ENCODE results near the gene STK16. TPM values are rescaled to one million over a fixed set of nuclear protein-coding genes. Genes with fewer than 3 reads are reported as not detected.
"Not testable (repeated sequence)": the region's sequence is repeated elsewhere in the genome, so short reads cannot be mapped to it uniquely, and the experiment has no call there.

The STK16 gene
- polyA plus RNA-seq, 3 donors from 2014 or later, result 26.8 to 35.3 (median 27.6) TPM

- peaks cover 3 to 28% (median 7%) of the 10 kb centered on the region in 3 donors for H3K36me3 Mint-ChIP-seq
- peak overlapping the region in 2 of 6 donors; percentile 59 to 83 for H3K27ac Mint-ChIP-seq
- peaks cover 14 to 28% of the 10 kb centered on the region in 2 donors for H3K4me1 Mint-ChIP-seq
- H3K9me3 Mint-ChIP-seq, result no peaks in the 10 kb centered on the region
- no peak overlapping the region for H3K4me3 Mint-ChIP-seq
- DNase-seq, result no peak
- H3K27me3 Mint-ChIP-seq (ENCODE audit: low read depth in 3 of 3), result peaks cover 5 to 11% (median 7%) of the 10 kb centered on the region in 3 donors
Measured at GRCh38 chr2:219284501-219285372, 39.5 kb downstream of the STK16 start.

GRCh38 chr2:219285373-219285735 lies 40.1 kb downstream of the STK16 start:
- Mint-ChIP-seq H3K27ac (peak overlapping the region in 5 of 6 donors; percentile 55 to 89 (median 78)), H3K4me3 (no peak overlapping the region), H3K27me3 (ENCODE audit: low read depth in 3 of 3) (peaks cover 2 to 5% (median 2%) of the 10 kb centered on the region in 3 donors), H3K36me3 (peaks cover 3 to 28% (median 7%) of the 10 kb centered on the region in 3 donors), H3K4me1 (peaks cover 8 to 22% of the 10 kb centered on the region in 2 donors), H3K9me3 (no peaks in the 10 kb centered on the region)
- no peak for DNase-seq

DNA sequence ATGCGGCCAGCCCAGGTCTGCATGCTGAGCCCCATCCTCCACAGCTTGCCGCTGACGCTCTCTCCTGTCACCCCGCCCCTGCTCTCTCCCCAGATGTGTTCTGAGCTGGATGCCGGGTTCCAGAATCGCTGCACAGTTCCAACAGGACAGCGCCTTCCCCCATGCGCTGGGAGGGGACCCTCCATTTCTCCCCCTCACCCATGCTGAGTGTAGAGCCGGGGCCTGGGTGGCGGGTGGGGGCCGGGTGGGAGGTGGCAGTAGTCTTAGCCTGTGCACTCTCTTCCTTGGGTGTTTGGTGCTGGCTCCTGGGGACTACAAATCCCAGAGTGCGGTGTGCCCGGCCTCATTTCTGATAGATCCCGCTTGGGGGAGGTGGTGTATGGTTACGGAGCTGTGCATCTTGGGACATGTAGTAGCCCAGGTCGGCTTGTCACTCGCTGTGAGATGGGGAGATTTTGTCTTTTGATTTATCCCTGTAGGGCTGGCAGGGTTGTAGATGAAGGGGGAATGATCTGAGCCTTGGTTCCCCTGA lies 40.7 kb downstream of the STK16 start:
- peak overlapping the region in 4 of 6 donors; percentile 18 to 78 (median 60) for H3K27ac Mint-ChIP-seq
- H3K36me3 Mint-ChIP-seq, result peaks cover 3 to 27% (median 7%) of the 10 kb centered on the region in 3 donors
- DNase-seq, result no peak
- H3K4me3 Mint-ChIP-seq, result no peak overlapping the region
- peaks cover 0 to 2% (median 2%) of the 10 kb centered on the region in 3 donors for H3K27me3 Mint-ChIP-seq (ENCODE audit: low read depth in 3 of 3)
- peaks cover 4 to 16% of the 10 kb centered on the region in 2 donors for H3K4me1 Mint-ChIP-seq
- no peaks in the 10 kb centered on the region for H3K9me3 Mint-ChIP-seq

DNA sequence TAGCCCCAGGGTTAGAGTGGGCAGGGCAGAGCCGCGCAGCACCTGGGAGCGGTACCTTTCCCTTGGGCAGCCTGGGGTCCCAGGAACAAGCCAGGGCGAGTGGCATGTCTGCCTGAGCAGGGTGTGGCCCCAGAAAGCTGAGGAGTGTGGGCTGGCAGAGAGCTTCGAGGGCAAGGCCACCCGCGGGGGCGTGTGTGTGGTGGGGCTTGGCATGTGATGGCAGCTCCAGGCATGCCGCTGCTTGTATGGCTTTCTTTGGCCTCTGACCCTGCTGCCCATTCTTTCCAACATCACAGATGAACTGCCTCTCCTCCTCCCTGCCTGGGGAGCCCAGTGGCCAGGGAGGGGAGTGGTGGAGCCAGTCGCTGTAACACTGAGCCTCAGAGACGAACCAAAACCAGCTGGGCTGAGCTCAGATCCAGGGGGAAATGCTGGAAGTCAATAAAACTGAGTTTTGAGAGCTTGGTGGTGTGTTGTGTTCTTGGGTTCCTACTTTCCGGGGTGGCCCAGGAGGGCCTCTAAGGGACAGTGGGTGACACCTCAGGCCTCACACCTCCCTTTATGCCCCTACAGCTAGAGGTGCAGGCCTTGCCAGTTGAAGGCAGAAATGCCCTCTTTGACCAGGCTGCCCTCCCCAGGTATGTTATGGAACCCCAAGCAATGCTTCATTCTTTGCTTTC lies 41.3 kb downstream of the STK16 start:
- H3K36me3 Mint-ChIP-seq, result peaks cover 3 to 21% (median 7%) of the 10 kb centered on the region in 3 donors
- no peak for DNase-seq
- no peaks in the 10 kb centered on the region for H3K9me3 Mint-ChIP-seq
- peaks cover under 1 to 11% of the 10 kb centered on the region in 2 donors for H3K4me1 Mint-ChIP-seq
- peaks cover 0 to 2% (median 2%) of the 10 kb centered on the region in 3 donors for H3K27me3 Mint-ChIP-seq (ENCODE audit: low read depth in 3 of 3)
- H3K27ac Mint-ChIP-seq, result peak overlapping the region; percentile 29 to 84 (median 60)
- no peak overlapping the region for H3K4me3 Mint-ChIP-seq

DNA sequence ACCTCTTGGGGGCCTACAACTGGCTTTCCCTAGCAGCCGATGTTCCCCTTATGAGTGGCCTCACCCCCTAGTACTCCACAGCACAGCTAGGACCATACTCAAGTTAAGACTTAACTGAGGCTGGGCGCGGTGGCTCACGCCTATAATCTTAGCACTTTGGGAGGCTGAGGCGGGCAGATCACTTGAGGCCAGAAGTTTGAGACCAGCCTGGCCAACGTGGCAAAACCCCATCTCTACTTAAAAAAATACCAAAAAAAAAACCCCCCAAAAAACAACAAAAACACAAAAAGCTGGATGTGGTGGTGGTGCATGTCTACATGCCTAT lies 41.8 kb downstream of the STK16 start:
- H3K27me3 Mint-ChIP-seq (ENCODE audit: low read depth in 3 of 3); H3K4me3 Mint-ChIP-seq; H3K9me3 Mint-ChIP-seq; DNase-seq: not testable (repeated sequence)
- peak overlapping the region in 5 of 6 donors; percentile 29 to 84 (median 77) for H3K27ac Mint-ChIP-seq
- H3K36me3 Mint-ChIP-seq, result peaks cover 3 to 20% (median 7%) of the 10 kb centered on the region in 3 donors
- peaks cover 0 to 11% of the 10 kb centered on the region in 2 donors for H3K4me1 Mint-ChIP-seq

DNA sequence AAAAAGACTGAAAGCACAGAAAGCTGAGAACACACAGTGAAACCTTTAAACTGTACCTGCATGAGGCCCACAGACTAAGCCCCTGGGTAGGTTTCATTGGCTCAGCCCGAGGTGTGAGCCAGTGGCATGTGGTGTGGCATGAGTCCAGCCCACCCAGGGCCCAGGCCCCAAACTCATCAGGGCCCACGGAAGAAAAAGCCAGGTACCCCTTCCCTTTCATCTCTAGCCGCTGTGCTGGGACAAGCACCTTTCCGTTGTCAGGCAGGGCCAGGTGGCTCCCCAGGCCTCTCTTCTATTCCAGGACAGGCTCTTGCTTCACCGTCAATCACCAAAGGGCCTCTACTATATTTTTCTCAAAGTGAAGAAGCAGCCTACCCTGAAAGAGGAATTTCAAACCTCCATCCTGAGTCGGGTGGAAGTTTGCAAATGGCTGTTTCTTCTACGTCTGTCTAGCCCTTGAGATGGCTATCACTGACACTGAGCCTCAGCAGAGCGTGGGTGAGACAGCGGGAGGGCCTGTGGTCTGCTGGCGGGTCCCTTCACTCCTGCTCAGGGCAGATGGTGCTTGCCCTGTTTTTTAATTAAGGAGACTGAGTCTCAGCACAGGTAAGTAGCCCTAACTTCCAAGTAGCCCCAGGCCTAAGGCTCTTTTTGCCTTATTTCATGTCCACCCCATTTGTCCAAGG lies 42.4 kb downstream of the STK16 start:
- Mint-ChIP-seq H3K9me3 (no peaks in the 10 kb centered on the region), H3K4me3 (no peak overlapping the region), H3K27ac (peak overlapping the region; percentile 43 to 84 (median 78)), H3K4me1 (peaks cover 0 to 5% of the 10 kb centered on the region in 2 donors), H3K27me3 (ENCODE audit: low read depth in 3 of 3) (peaks cover 0 to 2% (median 2%) of the 10 kb centered on the region in 3 donors), H3K36me3 (peaks cover 3 to 13% (median 6%) of the 10 kb centered on the region in 3 donors)
- DNase-seq, result no peak

GRCh38 chr2:219289195-219289536 lies 43.9 kb downstream of the STK16 start:
- Mint-ChIP-seq H3K9me3 (no peaks in the 10 kb centered on the region), H3K27ac (peak overlapping the region in 2 of 6 donors; percentile 34 to 64), H3K27me3 (ENCODE audit: low read depth in 3 of 3) (peaks cover 0 to 3% (median 3%) of the 10 kb centered on the region in 3 donors), H3K36me3 (peaks cover 0 to 3% (median 3%) of the 10 kb centered on the region in 3 donors), H3K4me3 (no peak overlapping the region), H3K4me1 (peaks cover 3% of the 10 kb centered on the region in 2 donors)
- no peak for DNase-seq

DNA sequence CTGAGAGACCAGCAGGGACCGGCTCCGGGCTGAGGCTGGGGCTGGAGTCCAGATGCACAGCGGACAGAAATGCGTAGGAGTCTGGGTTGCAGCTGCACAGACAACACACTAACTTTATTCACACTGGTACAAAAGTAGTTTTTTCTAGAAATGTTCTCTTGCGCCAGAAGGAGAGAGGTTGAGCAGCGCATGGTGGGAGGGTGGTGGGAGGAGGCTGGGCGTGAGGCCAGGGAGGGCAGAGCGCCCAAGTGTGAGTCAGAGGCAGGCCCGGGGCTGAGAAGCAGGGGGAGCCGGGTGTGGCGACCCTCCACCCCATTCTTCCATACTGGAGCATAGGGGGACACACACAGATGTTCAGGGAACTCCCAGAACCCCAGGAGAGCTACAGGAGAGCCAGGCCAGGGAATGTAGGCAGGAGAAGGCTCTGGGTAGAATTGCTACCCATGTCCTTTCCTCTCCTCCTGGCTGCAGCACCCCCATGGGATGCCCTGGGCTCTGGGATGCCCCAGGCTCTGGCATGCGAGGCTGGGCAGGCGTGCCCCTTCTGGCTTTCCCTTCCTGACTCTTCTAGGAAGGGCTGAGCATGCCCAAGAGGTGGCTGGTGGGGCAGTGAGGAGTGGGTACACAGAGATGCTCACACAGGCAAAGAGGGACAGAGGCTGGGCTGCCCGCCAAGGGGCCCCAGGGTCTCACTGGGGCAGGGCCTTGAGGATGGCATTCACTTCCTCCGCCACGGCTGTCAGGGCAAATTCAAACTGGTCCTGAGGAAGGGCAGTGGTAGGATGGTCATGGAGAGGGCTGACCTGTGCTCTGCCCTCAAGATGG lies 44.5 kb downstream of the STK16 start:
- Mint-ChIP-seq H3K27ac (peak overlapping the region in 3 of 6 donors; percentile 34 to 64 (median 40)), H3K4me3 (no peak overlapping the region), H3K4me1 (peaks cover 6 to 7% of the 10 kb centered on the region in 2 donors), H3K36me3 (peaks cover 0 to 3% (median 3%) of the 10 kb centered on the region in 3 donors), H3K27me3 (ENCODE audit: low read depth in 3 of 3) (peaks cover 0 to 5% (median 3%) of the 10 kb centered on the region in 3 donors), H3K9me3 (no peaks in the 10 kb centered on the region)
- no peak for DNase-seq

DNA sequence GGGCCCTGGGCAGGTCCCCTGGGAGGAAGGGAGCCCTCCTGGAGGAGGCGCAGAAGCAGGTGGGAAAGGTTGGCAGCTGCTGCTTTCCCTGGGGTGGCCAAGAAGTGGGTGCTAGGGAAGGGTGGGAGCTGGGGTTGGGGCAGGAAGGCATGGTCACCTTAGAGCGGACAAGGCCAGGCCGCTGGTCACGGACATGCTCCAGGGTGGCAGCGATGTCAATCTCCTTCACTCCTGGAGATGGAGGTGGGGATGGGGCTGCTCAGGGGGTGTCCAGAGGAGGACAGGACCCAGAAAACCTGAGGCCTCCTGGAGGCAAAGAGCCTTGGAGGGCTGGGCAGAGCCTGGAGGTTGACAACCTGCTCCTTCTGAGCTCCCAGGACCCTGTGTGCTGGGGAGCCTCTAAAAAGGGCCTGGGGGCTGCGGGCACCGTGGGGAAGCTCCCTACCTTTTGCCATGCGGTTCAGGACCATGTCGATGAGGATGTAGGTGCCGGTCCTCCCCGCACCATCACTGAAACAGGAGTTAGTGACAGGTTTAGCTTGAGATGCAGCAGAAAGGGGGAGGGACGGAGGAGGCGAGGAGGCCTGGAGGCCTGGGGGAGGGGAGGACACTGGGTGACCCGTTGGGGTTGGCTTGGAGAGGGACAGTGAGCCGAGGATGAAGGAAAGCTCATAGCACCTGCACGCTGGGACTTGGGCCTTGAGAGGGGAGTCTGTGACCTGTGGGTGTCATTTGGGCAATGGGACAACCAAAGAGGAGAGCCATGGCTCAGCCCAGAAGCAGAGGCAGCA lies 45.3 kb downstream of the STK16 start:
- Mint-ChIP-seq H3K4me1 (peaks cover 10 to 13% of the 10 kb centered on the region in 2 donors), H3K4me3 (no peak overlapping the region), H3K9me3 (no peaks in the 10 kb centered on the region), H3K27me3 (ENCODE audit: low read depth in 3 of 3) (peaks cover 0 to 6% (median 3%) of the 10 kb centered on the region in 3 donors), H3K36me3 (no peaks in the 10 kb centered on the region), H3K27ac (peak overlapping the region in 4 of 6 donors; percentile 28 to 74 (median 44))
- no peak for DNase-seq

DNA sequence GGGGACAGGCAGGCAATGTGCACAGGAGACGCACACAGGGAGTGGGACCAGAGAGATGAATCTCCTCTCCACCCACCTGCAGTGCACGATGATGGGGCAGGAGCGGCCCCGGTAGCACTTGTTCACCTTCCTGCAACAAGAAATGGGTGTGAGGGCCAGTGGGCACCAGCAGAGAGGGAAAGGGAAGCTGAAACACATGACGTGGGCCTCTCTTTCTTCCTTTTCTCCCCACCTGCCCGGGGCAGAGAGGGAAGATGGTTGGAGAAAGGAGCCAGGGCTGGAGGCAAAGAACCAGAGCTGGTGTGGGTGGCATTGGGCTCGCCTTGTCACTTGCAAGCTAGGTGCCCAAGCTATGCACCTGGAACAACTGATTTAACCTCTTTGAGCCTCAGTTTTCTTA lies 46.1 kb downstream of the STK16 start:
- Mint-ChIP-seq H3K4me3 (no peak overlapping the region), H3K27ac (peak overlapping the region in 3 of 6 donors; percentile 74 to 87 (median 80))

GRCh38 chr2:219291910-219292490 lies 46.7 kb downstream of the STK16 start:
- H3K4me1 Mint-ChIP-seq, result peaks cover 10 to 16% of the 10 kb centered on the region in 2 donors
- no peaks in the 10 kb centered on the region for H3K9me3 Mint-ChIP-seq
- peaks cover 0 to 6% (median 5%) of the 10 kb centered on the region in 3 donors for H3K27me3 Mint-ChIP-seq (ENCODE audit: low read depth in 3 of 3)
- peak overlapping the region in 5 of 6 donors; percentile 16 to 87 (median 67) for H3K27ac Mint-ChIP-seq
- no peak overlapping the region for H3K4me3 Mint-ChIP-seq
- no peak for DNase-seq
- H3K36me3 Mint-ChIP-seq, result no peaks in the 10 kb centered on the region

More for the DNA sequence above, 46.1 kb downstream of the STK16 start:
- DNase-seq, result no peak
- H3K36me3 Mint-ChIP-seq, result no peaks in the 10 kb centered on the region
- H3K27me3 Mint-ChIP-seq (ENCODE audit: low read depth in 3 of 3), result peaks cover 0 to 6% (median 5%) of the 10 kb centered on the region in 3 donors
- no peaks in the 10 kb centered on the region for H3K9me3 Mint-ChIP-seq
- peaks cover 10 to 16% of the 10 kb centered on the region in 2 donors for H3K4me1 Mint-ChIP-seq

DNA sequence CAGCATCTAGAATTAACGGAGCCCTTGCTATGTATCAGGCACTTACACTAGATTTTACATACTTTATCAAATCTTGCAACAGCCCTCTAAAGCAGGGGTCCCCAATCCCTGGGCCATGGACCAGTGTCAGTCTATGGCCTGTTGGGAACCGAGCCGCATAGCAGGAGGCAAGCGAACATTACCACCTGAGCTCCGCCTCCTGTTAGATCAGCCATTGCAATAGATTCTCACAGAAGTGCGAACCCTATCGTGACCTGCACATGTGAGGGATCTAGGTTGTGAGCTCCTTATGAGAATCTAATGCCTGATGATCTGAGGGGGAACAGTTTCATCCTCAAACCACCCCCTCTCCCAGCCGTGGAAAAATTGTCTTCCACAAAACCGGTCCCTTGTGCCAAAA lies 47.3 kb downstream of the STK16 start:
- H3K27me3 Mint-ChIP-seq (ENCODE audit: low read depth in 3 of 3), result peaks cover 0 to 10% (median 4%) of the 10 kb centered on the region in 3 donors
- H3K9me3 Mint-ChIP-seq, result no peaks in the 10 kb centered on the region
- no peaks in the 10 kb centered on the region for H3K36me3 Mint-ChIP-seq
- DNase-seq, result no peak
- H3K4me1 Mint-ChIP-seq, result peaks cover 10 to 16% of the 10 kb centered on the region in 2 donors
- peak overlapping the region in 3 of 6 donors; percentile 71 to 87 (median 74) for H3K27ac Mint-ChIP-seq
- H3K4me3 Mint-ChIP-seq, result peak overlapping the region in 1 of 5 donors; percentile 35
